H1 (cell line): ENCODE measurements around the gene GARNL3. TPM values are rescaled to one million over a fixed set of nuclear protein-coding genes. Genes with fewer than 3 reads are reported as not detected.

Experiments used
- CTCF ChIA-PET: fragments of 300-600 bp; sonication (Branson Sonifier 250); formaldehyde crosslinking; loops from one replicate; lab custom pipeline; 2021; ENCODE audit not compliant: partially characterized antibody; lab: Charles Lee
- POLR2A ChIA-PET: fragments of 300-600 bp; sonication (Branson Sonifier 250); formaldehyde crosslinking; loops from one replicate; lab custom pipeline; 2021; ENCODE audit warnings: inconsistent platforms; ENCODE audit not compliant: partially characterized antibody; lab: Charles Lee
- DNase-seq, 2 experiments: peaks; one replicate each; pipeline versions ENCODE4 v3.0.0 to v3.0.0-alpha.2; 2010 to 2022; ENCODE audit warnings: low spot score in 2 of 2, low read depth in 1 of 2, mixed read lengths in 1 of 2
- FAIRE-seq: peaks from 2 replicates; lab custom pipeline; 2011; peaks lifted over from hg19 to GRCh38; lab: Jason Lieb, UNC
- H2AFZ ChIP-seq: 2 replicates; pipeline ENCODE4 v1.8.1; 2012; ENCODE audit warnings: low read length, inconsistent platforms
- H2AK5ac ChIP-seq: 2 replicates; pipeline ENCODE4 v1.6.1; 2013; ENCODE audit warnings: low read depth, low read length
- H2BK120ac ChIP-seq: replicated peaks from 2 replicates; pipeline ENCODE3; 2013; ENCODE audit warnings: low read depth, low read length, inconsistent platforms
- H2BK12ac ChIP-seq: 2 replicates; pipeline ENCODE4 v1.6.1; 2013; ENCODE audit warnings: low read depth, low read length
- H2BK15ac ChIP-seq: 2 replicates; pipeline ENCODE4 v1.6.1; 2013; ENCODE audit warnings: low read length
- H2BK20ac ChIP-seq: 2 replicates; pipeline ENCODE4 v1.6.1; 2013; ENCODE audit warnings: low read length
- H2BK5ac ChIP-seq: 2 replicates; pipeline ENCODE4 v1.6.1; 2013; ENCODE audit warnings: low read depth, low read length
- H3K14ac ChIP-seq: 2 replicates; pipeline ENCODE4 v1.6.1; 2013; ENCODE audit warnings: inconsistent platforms; ENCODE audit not compliant: insufficient read length
- H3K18ac ChIP-seq: 2 replicates; pipeline ENCODE4 v1.6.1; 2013; ENCODE audit warnings: low read length; ENCODE audit errors: extremely low read depth
- H3K23ac ChIP-seq: 2 replicates; pipeline ENCODE4 v1.6.1; 2013; ENCODE audit warnings: inconsistent platforms; ENCODE audit not compliant: insufficient read length
- H3K23me2 ChIP-seq: 2 replicates; pipeline ENCODE4 v1.6.1; 2013; ENCODE audit warnings: low read depth, low read length
- H3K27ac ChIP-seq: 2 replicates; pipeline ENCODE4 v1.6.1; 2011; ENCODE audit warnings: low read depth, low read length, inconsistent platforms
- H3K27me3 ChIP-seq, 4 experiments: replicated peaks in 1 of 4; 1 replicate in 1 of 4; 2 replicates in 3 of 4; pipeline versions ENCODE4 v1.6.1 to v1.8.1; 2011 to 2013; ENCODE audit warnings: low read length in 3 of 4, mild to moderate bottlenecking in 3 of 4, inconsistent platforms in 2 of 4, mixed read lengths in 2 of 4, moderate library complexity in 1 of 4; ENCODE audit not compliant: control insufficient read depth in 3 of 4, insufficient read depth in 3 of 4; ENCODE audit errors: extremely low read depth in 1 of 4
- H3K36me3 ChIP-seq, 4 experiments: 2 replicates each; pipeline versions ENCODE4 v1.6.1 to v1.8.1; 2011 to 2013; ENCODE audit warnings: mild to moderate bottlenecking in 4 of 4, low read length in 3 of 4, moderate library complexity in 2 of 4, control low read depth in 1 of 4, inconsistent platforms in 1 of 4; ENCODE audit not compliant: insufficient read depth in 4 of 4, control insufficient read depth in 2 of 4
- H3K4ac ChIP-seq: replicated peaks from 2 replicates; pipeline ENCODE3; 2013; ENCODE audit warnings: low read length, low read depth, mixed read lengths, inconsistent platforms; ENCODE audit not compliant: insufficient read length
- H3K4me1 ChIP-seq, 4 experiments: replicated peaks in 1 of 4; 1 replicate in 1 of 4; 2 replicates in 3 of 4; pipeline versions ENCODE4 v1.6.1 to v1.8.1; 2011 to 2013; ENCODE audit warnings: low read length in 3 of 4, inconsistent platforms in 2 of 4, mixed read lengths in 1 of 4; ENCODE audit not compliant: insufficient read depth in 4 of 4, control insufficient read depth in 3 of 4
- H3K4me2 ChIP-seq, 2 experiments: 2 replicates each; pipeline versions ENCODE4 v1.6.1 to v1.8.1; 2011 to 2013; ENCODE audit warnings: low read depth in 2 of 2, low read length in 2 of 2, control low read depth in 1 of 2, inconsistent platforms in 1 of 2, mild to moderate bottlenecking in 1 of 2; ENCODE audit not compliant: insufficient read depth in 1 of 2
- H3K4me3 ChIP-seq, 4 experiments: fragments of 200-600, 300-600 bp in 1 of 4; sonication (generic), shearing (Covaris generic), sonication (Bioruptor Twin) in 1 of 4; 2 replicates each; pipeline versions ENCODE4 v1.5.1 to v1.8.1; 2011 to 2016; ENCODE audit warnings: low read length in 4 of 4, low read depth in 3 of 4, control low read depth in 2 of 4, inconsistent platforms in 2 of 4, mild to moderate bottlenecking in 2 of 4, mixed read lengths in 1 of 4, moderate library complexity in 1 of 4; ENCODE audit not compliant: insufficient read depth in 2 of 4; ENCODE audit errors: extremely low read depth in 1 of 4
- H3K56ac ChIP-seq: replicated peaks from 2 replicates; pipeline ENCODE3; 2013; ENCODE audit warnings: low read depth, mild to moderate bottlenecking, mixed read lengths, low read length, inconsistent platforms; ENCODE audit not compliant: insufficient read length
- H3K79me1 ChIP-seq: 2 replicates; pipeline ENCODE4 v1.6.1; 2013; ENCODE audit warnings: low read depth, low read length, control low read depth
- H3K79me2 ChIP-seq, 2 experiments: 2 replicates each; pipeline versions ENCODE4 v1.6.1 to v1.8.1; 2012 to 2013; ENCODE audit warnings: low read length in 2 of 2, mild to moderate bottlenecking in 2 of 2, inconsistent platforms in 1 of 2; ENCODE audit not compliant: insufficient read depth in 2 of 2, control insufficient read depth in 1 of 2
- H3K9ac ChIP-seq, 4 experiments: replicated peaks in 1 of 4; 1 replicate in 1 of 4; 2 replicates in 3 of 4; pipeline versions ENCODE4 v1.6.1 to v1.8.1; 2011 to 2013; ENCODE audit warnings: low read depth in 3 of 4, low read length in 3 of 4, control low read depth in 2 of 4, mild to moderate bottlenecking in 2 of 4, moderate library complexity in 2 of 4, inconsistent platforms in 1 of 4; ENCODE audit errors: extremely low read depth in 1 of 4
- H3K9me3 ChIP-seq, 2 experiments: 2 replicates each; pipeline versions ENCODE4 v1.6.1 to v1.8.1; 2012 to 2013; ENCODE audit warnings: mild to moderate bottlenecking in 2 of 2, moderate library complexity in 2 of 2, control low read depth in 1 of 2, inconsistent platforms in 1 of 2, low read depth in 1 of 2, low read length in 1 of 2, mixed read lengths in 1 of 2; ENCODE audit not compliant: insufficient read depth in 2 of 2
- H4K20me1 ChIP-seq, 2 experiments: replicated peaks in 1 of 2; 2 replicates each; pipeline versions ENCODE3 to v1.8.1; 2011 to 2013; ENCODE audit warnings: inconsistent platforms in 2 of 2, low read length in 2 of 2, mild to moderate bottlenecking in 1 of 2; ENCODE audit not compliant: insufficient read depth in 2 of 2, control insufficient read depth in 1 of 2
- H4K5ac ChIP-seq: 2 replicates; pipeline ENCODE4 v1.6.1; 2013; ENCODE audit warnings: low read length, low read depth, mixed read lengths, inconsistent platforms; ENCODE audit not compliant: insufficient read length
- H4K8ac ChIP-seq: 2 replicates; pipeline ENCODE4 v1.8.0; 2013; ENCODE audit warnings: mild to moderate bottlenecking, moderate library complexity, low read length, inconsistent platforms; ENCODE audit not compliant: insufficient read depth; ENCODE audit errors: extremely low read depth
- H4K91ac ChIP-seq: replicated peaks from 2 replicates; pipeline ENCODE3; 2013; ENCODE audit warnings: low read length, mixed read lengths, inconsistent platforms; ENCODE audit not compliant: insufficient read length
- BACH1 ChIP-seq: IDR thresholded peaks from 2 replicates; pipeline ENCODE4 v1.6.1; 2012; ENCODE audit warnings: low read length, improper control_type of control experiment
- CBX5 ChIP-seq: fragments of 300-800, 300-1000 bp; sonication (generic); IDR thresholded peaks from 2 replicates; pipeline ENCODE4 v1.7.1; 2016; ENCODE audit warnings: antibody characterized with exemption, low read length, low read depth
- CHD1 ChIP-seq: IDR thresholded peaks from 2 replicates; pipeline ENCODE4 v1.6.1; 2012; ENCODE audit warnings: low read depth, low read length, improper control_type of control experiment
- GTF2F1 ChIP-seq: IDR thresholded peaks from 2 replicates; pipeline ENCODE4 v1.6.1; 2012; ENCODE audit warnings: low read depth, low read length, improper control_type of control experiment, borderline replicate concordance
- JUND ChIP-seq: IDR thresholded peaks from 2 replicates; pipeline ENCODE4 v1.6.1; 2011; ENCODE audit warnings: mild to moderate bottlenecking, improper control_type of control experiment, low read length
- SIN3A ChIP-seq, 2 experiments: IDR thresholded peaks in 1 of 2; conservative IDR thresholded peaks in 1 of 2; 2 replicates each; pipeline ENCODE4 v1.6.1; 2011 to 2012; ENCODE audit warnings: low read length in 2 of 2, improper control_type of control experiment in 1 of 2, low read depth in 1 of 2, mild to moderate bottlenecking in 1 of 2
- SP2 ChIP-seq: IDR thresholded peaks from 2 replicates; pipeline ENCODE4 v1.6.1; 2012; ENCODE audit warnings: mild to moderate bottlenecking, low read length, inconsistent platforms
- TAF1 ChIP-seq: IDR thresholded peaks from 2 replicates; pipeline ENCODE4 v1.6.1; 2011; ENCODE audit warnings: mild to moderate bottlenecking, low read depth, low read length
- WGBS, 2 experiments: shearing (Covaris generic) in 1 of 2; methylation state at CpG; one replicate each; pipeline versions ENCODE4 v1.1.6 to v1.1.7; 2013 to 2015; ENCODE audit warnings: low lambda C conversion rate in 2 of 2, mixed read lengths in 2 of 2, inconsistent platforms in 1 of 2, low coverage in 1 of 2, missing lambda C conversion rate in 1 of 2; ENCODE audit not compliant: insufficient replicate concordance in 2 of 2, insufficient coverage in 1 of 2, insufficient read length in 1 of 2; ENCODE audit errors: extremely low coverage in 1 of 2, missing lambda C conversion rate in 1 of 2; 5-methylcytosine and 5-hydroxymethylcytosine counted together
- polyA plus RNA-seq, 7 experiments: library from polyadenylated mRNA; depleted of rRNA in 3 of 7; stranded (reverse) in 5 of 7; unstranded in 2 of 7; fragments of >200 nt in 5 of 7; fragments of 200-250 nt in 2 of 7; gene quantifications; 1 replicate in 5 of 7; 2 replicates in 1 of 7; 4 replicates in 1 of 7; pipeline versions ENCODE4 v1.2.1 to v1.2.3, GENCODE V29; 2011 to 2013; ENCODE audit warnings: missing spikeins in 2 of 7, mixed read lengths in 2 of 7
- total RNA-seq: library from RNA; stranded (reverse); fragmentation: NEBNext Ultra II Directional; extraction: Animal tissue kit (Norgen Biotek cat#: 25700); gene quantifications from 2 replicates; pipeline ENCODE4 v1.2.1, GENCODE V29; 2021

Gene GARNL3
- total and polyA plus RNA-seq, 2 of the 8 experiments (the other 6 are each of a cell fraction or from before 2014, with no cell fraction given) = 6.5 to 18.3 TPM

DNA sequence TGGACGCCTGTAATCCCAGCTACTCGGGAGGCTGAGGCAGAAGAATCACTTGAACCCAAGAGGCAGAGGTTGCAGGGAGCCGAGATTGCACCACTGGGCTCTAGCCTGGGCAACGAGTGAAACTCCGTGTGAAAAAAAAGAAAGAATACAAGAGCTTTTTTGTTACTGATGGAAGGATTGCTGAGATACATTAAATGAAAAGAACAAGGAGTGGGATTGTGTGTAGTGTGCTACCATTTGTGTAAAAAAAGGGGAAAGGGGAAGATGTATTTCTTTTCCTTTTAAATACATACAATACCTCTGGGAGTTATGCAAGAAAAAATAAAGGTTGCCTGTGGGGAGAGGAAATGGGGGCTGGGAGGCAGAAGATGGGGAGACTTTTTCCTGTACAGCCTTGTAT is 14.7 kb upstream of the GARNL3 start:
- CTCF ChIA-PET = interaction anchor here (0.6 to 1.5 kb wide), 2 partner anchors 10 to 24 kb away, joined by 3 read pairs; no protein-coding TSS in a partner anchor
- Histone ChIP-seq H3K27me3 (no peaks in the 10 kb centered on the region), H4K91ac (no peak overlapping the region), H4K5ac (no peak overlapping the region), H2BK12ac (no peak overlapping the region)
- TF ChIP-seq GTF2F1 (no peak), SIN3A (conservative IDR thresholded peaks at IDR 0.05 in 1 of 2, IDR thresholded peaks at IDR 0.05 in 1 of 2; ENCODE audit: low read depth in 1 of 2, low read length in 2 of 2) (no peak), TAF1 (no peak), CBX5 (no peak), JUND (no peak), BACH1 (no peak), CHD1 (no peak), SP2 (no peak)
- TF ChIP-seq, all 59 proteins: peak for 0
- peaks cover 0 to 9% (median 6%) of the 10 kb centered on the region in 4 experiments; a peak in 4 of 7 replicates for H3K4me1 ChIP-seq
- no peak overlapping the region for H3K27ac ChIP-seq
- H3K56ac ChIP-seq = no peak overlapping the region
- POLR2A ChIA-PET = no interaction called here
- H3K79me1 ChIP-seq = no peaks in the 10 kb centered on the region
- peaks cover 0 to 2% (median 0%) of the 10 kb centered on the region in 4 experiments; a peak in 3 of 8 replicates for H3K36me3 ChIP-seq
- no peak overlapping the region for H2AFZ ChIP-seq
- no peak overlapping the region for H3K4me3 ChIP-seq
- FAIRE-seq = no peak
- no peak overlapping the region for H3K14ac ChIP-seq
- H4K8ac ChIP-seq = no peak overlapping the region
- H3K23me2 ChIP-seq = peaks cover 2% of the 10 kb centered on the region; the same call in 1 of the 2 replicates
- H2BK120ac ChIP-seq = no peak overlapping the region
- H3K23ac ChIP-seq = no peak overlapping the region
- H3K18ac ChIP-seq = no peak overlapping the region
- peaks cover 2% of the 10 kb centered on the region in 2 experiments; a peak in 1 of 4 replicates for H3K9me3 ChIP-seq
- no peak overlapping the region for H2BK15ac ChIP-seq
- no peak overlapping the region for H2BK20ac ChIP-seq
- H2AK5ac ChIP-seq = no peak overlapping the region
- H2BK5ac ChIP-seq = no peak overlapping the region
- H3K9ac ChIP-seq = no peak overlapping the region
- H4K20me1 ChIP-seq = no peaks in the 10 kb centered on the region
- DNase-seq = no peak
- no peaks in the 10 kb centered on the region for H3K79me2 ChIP-seq
- H3K4ac ChIP-seq = no peak overlapping the region
- WGBS, 2 experiments = 93% methylated on average over 5 of the region's 5 CpGs; no CpG with 5 or more reads in 1 of the 2 experiments
- H3K4me2 ChIP-seq = no peak overlapping the region
